ENCODE results near the gene MARCHF6.
"Not testable (repeated sequence)": the region's sequence is repeated elsewhere in the genome, so short reads cannot be mapped to it uniquely, and the experiment has no call there.

MARCHF6 gene

GRCh38 chr5:10371369-10371768, 17.9 kb downstream of the MARCHF6 start:
- not testable (repeated sequence) for H3K36me3 ChIP-seq (ENCODE audit: control insufficient read depth, insufficient read depth, low read length, severe bottlenecking); H3K9me3 ChIP-seq (ENCODE audit: control insufficient read depth, low read length); DNase-seq (ENCODE audit: low read depth); H3K9ac ChIP-seq (ENCODE audit: low read length); H3K4me3 ChIP-seq (ENCODE audit: low read length); H3K27me3 ChIP-seq (replicated peaks; ENCODE audit: control insufficient read depth, insufficient read depth, low read length)
- peaks cover 30% of the 10 kb centered on the region for H3K4me1 ChIP-seq (ENCODE audit: control insufficient read depth, insufficient read depth, low read length)

GRCh38 chr5:10372726-10373709, 19.5 kb downstream of the MARCHF6 start:
- DNase-seq (ENCODE audit: low read depth), result peak; percentile 27
- no peak overlapping the region for H3K4me3 ChIP-seq (ENCODE audit: low read length)
- H3K4me1 ChIP-seq (ENCODE audit: control insufficient read depth, insufficient read depth, low read length), result peaks cover 22% of the 10 kb centered on the region
- H3K36me3 ChIP-seq (ENCODE audit: control insufficient read depth, insufficient read depth, low read length, severe bottlenecking), result peaks cover 10% of the 10 kb centered on the region
- H3K9me3 ChIP-seq (ENCODE audit: control insufficient read depth, low read length), result no peaks in the 10 kb centered on the region
- H3K27me3 ChIP-seq (replicated peaks; ENCODE audit: control insufficient read depth, insufficient read depth, low read length), result no peaks in the 10 kb centered on the region
- H3K9ac ChIP-seq (ENCODE audit: low read length), result no peak overlapping the region

DNA sequence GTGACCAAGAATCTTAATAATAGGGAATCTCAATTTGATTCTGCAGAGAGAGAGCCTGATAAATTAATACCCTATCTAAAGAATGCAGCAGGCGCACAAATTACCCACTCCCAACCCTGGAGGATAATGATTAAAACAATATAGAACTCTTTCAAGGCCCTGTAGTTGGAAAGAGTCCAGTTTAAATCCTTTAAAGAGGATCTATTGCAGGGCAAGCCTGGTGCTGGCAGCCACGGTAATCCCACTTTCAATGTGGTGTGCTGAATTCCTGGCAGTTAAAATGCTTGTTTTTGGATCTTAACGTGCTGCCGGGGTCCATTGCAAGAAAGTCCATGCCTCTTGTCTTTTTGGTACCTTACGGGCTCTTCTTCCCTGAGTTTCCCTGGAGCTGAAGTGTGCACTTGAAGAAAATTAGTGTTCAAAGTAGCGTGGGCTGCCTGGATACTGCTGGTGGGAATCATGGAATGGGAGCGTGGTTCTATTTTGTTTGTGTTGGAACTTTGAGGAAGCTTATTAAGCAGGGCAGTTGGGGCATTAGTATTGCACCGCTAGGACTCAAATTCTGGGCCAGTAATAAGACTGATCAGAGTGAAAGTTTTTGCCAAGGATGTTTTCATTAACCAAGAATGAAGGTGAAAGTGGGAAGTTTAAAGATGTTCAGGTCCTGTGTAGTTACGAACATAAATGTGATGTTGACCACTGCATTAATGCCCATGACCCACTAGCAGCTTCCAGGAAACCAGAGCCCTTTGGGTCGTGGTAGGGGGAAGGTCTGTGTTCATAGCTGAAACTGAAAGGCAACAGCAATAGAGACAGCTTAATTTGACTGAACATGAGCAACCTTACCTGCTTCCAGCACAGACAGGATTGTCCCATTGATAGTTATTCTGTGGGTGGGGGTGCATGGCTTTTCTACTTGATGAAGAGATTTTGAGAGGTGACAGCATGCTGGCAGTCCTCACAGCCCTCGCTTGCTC, 20.8 kb downstream of the MARCHF6 start:
- Histone ChIP-seq H3K9me3 (ENCODE audit: control insufficient read depth, low read length) (no peaks in the 10 kb centered on the region), H3K27me3 (replicated peaks; ENCODE audit: control insufficient read depth, insufficient read depth, low read length) (no peaks in the 10 kb centered on the region), H3K9ac (ENCODE audit: low read length) (no peak overlapping the region), H3K4me3 (ENCODE audit: low read length) (no peak overlapping the region), H3K4me1 (ENCODE audit: control insufficient read depth, insufficient read depth, low read length) (peaks cover 26% of the 10 kb centered on the region), H3K36me3 (ENCODE audit: control insufficient read depth, insufficient read depth, low read length, severe bottlenecking) (peaks cover 6% of the 10 kb centered on the region)
- peak; percentile 34 for DNase-seq (ENCODE audit: low read depth)

DNA sequence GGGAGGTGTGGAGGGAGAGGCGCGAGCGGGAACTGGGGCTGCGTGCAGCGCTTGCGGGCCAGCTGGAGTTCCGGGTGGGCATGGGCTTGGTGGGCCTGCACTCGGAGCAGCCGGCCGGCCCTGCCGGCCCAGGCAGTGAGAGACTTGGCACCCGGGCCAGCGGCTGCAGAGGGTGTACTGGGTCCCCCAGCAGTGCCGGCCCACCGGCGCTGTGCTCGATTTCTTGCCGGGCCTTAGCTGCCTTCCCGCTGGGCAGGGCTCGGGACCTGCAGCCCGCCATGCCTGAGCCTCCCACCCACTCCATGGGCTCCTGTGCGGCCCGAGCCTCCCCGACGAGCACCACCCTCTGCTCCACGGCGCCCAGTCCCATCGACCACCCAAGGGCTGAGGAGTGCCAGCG, 21.7 kb downstream of the MARCHF6 start:
- H3K27me3 ChIP-seq (replicated peaks; ENCODE audit: control insufficient read depth, insufficient read depth, low read length); H3K9me3 ChIP-seq (ENCODE audit: control insufficient read depth, low read length); H3K36me3 ChIP-seq (ENCODE audit: control insufficient read depth, insufficient read depth, low read length, severe bottlenecking); H3K4me3 ChIP-seq (ENCODE audit: low read length); DNase-seq (ENCODE audit: low read depth); H3K9ac ChIP-seq (ENCODE audit: low read length): not testable (repeated sequence)
- peaks cover 26% of the 10 kb centered on the region for H3K4me1 ChIP-seq (ENCODE audit: control insufficient read depth, insufficient read depth, low read length)

GRCh38 chr5:10376544-10376943, 23.0 kb downstream of the MARCHF6 start:
- no peak for DNase-seq (ENCODE audit: low read depth)
- Histone ChIP-seq H3K9me3 (ENCODE audit: control insufficient read depth, low read length) (no peaks in the 10 kb centered on the region), H3K4me3 (ENCODE audit: low read length) (no peak overlapping the region), H3K36me3 (ENCODE audit: control insufficient read depth, insufficient read depth, low read length, severe bottlenecking) (peaks cover 7% of the 10 kb centered on the region), H3K4me1 (ENCODE audit: control insufficient read depth, insufficient read depth, low read length) (peaks cover 26% of the 10 kb centered on the region), H3K9ac (ENCODE audit: low read length) (no peak overlapping the region), H3K27me3 (replicated peaks; ENCODE audit: control insufficient read depth, insufficient read depth, low read length) (no peaks in the 10 kb centered on the region)

DNA sequence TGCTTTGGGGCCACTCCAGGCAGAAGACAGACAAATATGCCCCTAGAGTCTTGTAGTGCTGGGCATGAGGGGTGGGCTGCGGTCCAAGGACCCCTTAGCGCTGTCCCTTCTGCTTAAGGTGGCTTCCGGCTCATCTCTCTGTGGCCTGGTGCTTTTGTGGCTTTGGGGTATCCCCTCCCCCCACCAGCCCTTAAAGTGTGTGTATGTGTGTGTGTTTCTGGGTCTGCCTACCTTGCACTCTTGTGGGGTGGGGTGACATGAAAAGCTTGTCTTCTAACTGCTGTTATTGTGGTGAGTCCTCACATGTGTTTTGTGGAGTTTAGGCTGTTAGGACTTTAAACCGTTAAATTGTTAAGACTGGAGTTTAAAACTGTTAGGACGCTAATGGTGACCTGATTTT, 23.6 kb downstream of the MARCHF6 start:
- peaks cover 29% of the 10 kb centered on the region for H3K4me1 ChIP-seq (ENCODE audit: control insufficient read depth, insufficient read depth, low read length)
- no peak for DNase-seq (ENCODE audit: low read depth)
- no peaks in the 10 kb centered on the region for H3K27me3 ChIP-seq (replicated peaks; ENCODE audit: control insufficient read depth, insufficient read depth, low read length)
- H3K4me3 ChIP-seq (ENCODE audit: low read length), result no peak overlapping the region
- H3K9me3 ChIP-seq (ENCODE audit: control insufficient read depth, low read length), result no peaks in the 10 kb centered on the region
- peaks cover 12% of the 10 kb centered on the region for H3K36me3 ChIP-seq (ENCODE audit: control insufficient read depth, insufficient read depth, low read length, severe bottlenecking)
- H3K9ac ChIP-seq (ENCODE audit: low read length), result no peak overlapping the region

DNA sequence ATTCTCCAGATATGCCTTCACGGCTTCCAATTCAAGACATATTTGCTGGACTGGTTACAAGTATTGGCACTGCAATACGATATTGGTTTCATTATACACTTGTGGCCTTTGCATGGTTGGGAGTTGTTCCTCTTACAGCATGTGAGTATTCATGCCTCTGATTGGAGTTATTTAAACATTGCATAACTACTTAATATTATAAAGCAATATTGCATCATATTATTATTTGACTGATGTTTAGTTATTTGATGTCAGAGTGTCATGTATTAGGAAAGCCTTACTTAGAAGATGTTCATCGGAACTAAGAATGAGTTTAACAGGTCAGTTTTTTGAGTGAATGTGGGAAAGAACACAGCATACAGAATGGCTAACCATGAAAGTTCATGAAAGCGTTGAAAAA, 28.3 kb downstream of the MARCHF6 start:
- H3K9me3 ChIP-seq (ENCODE audit: control insufficient read depth, low read length), result no peaks in the 10 kb centered on the region
- H3K4me3 ChIP-seq (ENCODE audit: low read length), result no peak overlapping the region
- H3K9ac ChIP-seq (ENCODE audit: low read length), result no peak overlapping the region
- H3K4me1 ChIP-seq (ENCODE audit: control insufficient read depth, insufficient read depth, low read length), result peaks cover 17% of the 10 kb centered on the region
- DNase-seq (ENCODE audit: low read depth), result no peak
- no peaks in the 10 kb centered on the region for H3K27me3 ChIP-seq (replicated peaks; ENCODE audit: control insufficient read depth, insufficient read depth, low read length)
- H3K36me3 ChIP-seq (ENCODE audit: control insufficient read depth, insufficient read depth, low read length, severe bottlenecking), result peaks cover 44% of the 10 kb centered on the region

GRCh38 chr5:10384483-10384882, 31.0 kb downstream of the MARCHF6 start:
- H3K27me3 ChIP-seq (replicated peaks; ENCODE audit: control insufficient read depth, insufficient read depth, low read length), result no peaks in the 10 kb centered on the region
- no peak overlapping the region for H3K4me3 ChIP-seq (ENCODE audit: low read length)
- H3K9me3 ChIP-seq (ENCODE audit: control insufficient read depth, low read length), result no peaks in the 10 kb centered on the region
- H3K9ac ChIP-seq (ENCODE audit: low read length), result no peak overlapping the region
- H3K36me3 ChIP-seq (ENCODE audit: control insufficient read depth, insufficient read depth, low read length, severe bottlenecking), result peaks cover 60% of the 10 kb centered on the region
- H3K4me1 ChIP-seq (ENCODE audit: control insufficient read depth, insufficient read depth, low read length), result peaks cover 7% of the 10 kb centered on the region
- DNase-seq (ENCODE audit: low read depth), result no peak

- Histone ChIP-seq H3K9ac (ENCODE audit: low read length) (no peak overlapping the region), H3K27me3 (replicated peaks; ENCODE audit: control insufficient read depth, insufficient read depth, low read length) (no peaks in the 10 kb centered on the region), H3K36me3 (ENCODE audit: control insufficient read depth, insufficient read depth, low read length, severe bottlenecking) (peaks cover 76% of the 10 kb centered on the region), H3K9me3 (ENCODE audit: control insufficient read depth, low read length) (no peaks in the 10 kb centered on the region), H3K4me1 (ENCODE audit: control insufficient read depth, insufficient read depth, low read length) (peaks cover 4% of the 10 kb centered on the region), H3K4me3 (ENCODE audit: low read length) (no peak overlapping the region)
- DNase-seq (ENCODE audit: low read depth), result peak; percentile 85
These were observed 34.2 kb downstream of the MARCHF6 start for GRCh38 chr5:10387690-10388089.

DNA sequence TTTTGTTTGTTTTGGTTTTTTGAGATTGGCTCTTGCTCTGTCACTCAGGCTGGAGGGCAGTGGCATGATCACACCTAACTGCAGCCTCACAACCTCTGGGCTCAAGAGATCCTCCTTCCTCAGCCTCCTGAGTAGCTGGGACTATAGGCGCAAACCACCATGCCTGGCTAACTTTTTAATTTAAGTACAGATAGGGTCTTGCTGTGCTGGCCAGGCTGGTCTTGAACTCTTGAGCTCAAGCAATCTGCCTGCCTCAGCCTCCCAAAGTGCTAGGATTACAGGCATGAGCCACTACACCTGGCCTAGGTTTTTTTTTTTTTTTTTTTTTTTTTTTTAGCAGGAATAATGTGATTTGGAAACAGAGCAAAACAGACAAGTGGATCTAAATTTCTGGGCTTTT, 37.6 kb downstream of the MARCHF6 start:
- Histone ChIP-seq H3K4me1 (ENCODE audit: control insufficient read depth, insufficient read depth, low read length) (peaks cover 13% of the 10 kb centered on the region), H3K9me3 (ENCODE audit: control insufficient read depth, low read length) (no peaks in the 10 kb centered on the region), H3K36me3 (ENCODE audit: control insufficient read depth, insufficient read depth, low read length, severe bottlenecking) (peaks cover 70% of the 10 kb centered on the region), H3K27me3 (replicated peaks; ENCODE audit: control insufficient read depth, insufficient read depth, low read length) (no peaks in the 10 kb centered on the region), H3K9ac (ENCODE audit: low read length) (no peak overlapping the region), H3K4me3 (ENCODE audit: low read length) (no peak overlapping the region)
- no peak for DNase-seq (ENCODE audit: low read depth)

Data from adipocyte (in vitro differentiated cells).